ENCODE measurements around the gene SLC49A3.
"Not testable (repeated sequence)": the region's sequence is repeated elsewhere in the genome, so short reads cannot be mapped to it uniquely, and the experiment has no call there.

DNA sequence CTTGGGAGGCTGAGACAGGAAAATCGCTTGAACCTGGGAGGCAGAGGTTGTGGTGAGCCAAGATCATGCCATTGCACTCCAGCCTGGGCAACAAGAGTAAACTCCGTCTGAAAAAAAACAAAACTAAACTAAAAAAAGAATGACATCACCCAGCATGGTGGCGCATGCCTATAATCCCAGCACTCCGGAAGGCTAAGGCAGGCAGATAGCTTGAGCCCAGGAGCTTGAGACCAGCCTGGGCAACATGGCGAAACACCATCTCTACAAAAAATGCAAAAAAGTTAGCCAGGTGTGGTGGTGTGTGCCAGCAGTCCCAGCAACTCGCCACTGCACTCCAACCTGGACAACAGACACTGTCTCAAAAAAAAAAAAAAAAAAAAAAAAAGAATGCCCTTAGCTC, 46.6 kb downstream of the SLC49A3 start:
- not testable (repeated sequence) for TF ChIP-seq POLR2A, POLR2AphosphoS5 (IDR thresholded peaks at IDR 0.05; ENCODE audit: low read depth, low read length)
